Suppressor macrophage treated with lipopolysaccharide for 4 hours (primary cell): ENCODE data around the gene RBBP7.

Source experiments
- DNase-seq: peaks from one replicate; pipeline ENCODE4 v3.0.0-alpha.2; 2020

Gene RBBP7

GRCh38 chrX:16870095-16870861 is at the start of gene RBBP7:
Gene RBBP7, minus strand, starts transcription at chrX:16870362. Its CDS starts 309 bp downstream, at chrX:16870053.
- DNase-seq, result peak; percentile 94

GRCh38 chrX:16918979-16919378 is 48.8 kb upstream of the RBBP7 start:
- no peak for DNase-seq

GRCh38 chrX:16917120-16917519 is 47.0 kb upstream of the RBBP7 start:
- no peak for DNase-seq

- no peak for DNase-seq
These were observed 46.4 kb upstream of the RBBP7 start for GRCh38 chrX:16916561-16916960.

GRCh38 chrX:16914058-16914457 is 43.9 kb upstream of the RBBP7 start:
- peak; percentile 69 for DNase-seq

GRCh38 chrX:16910376-16910775 is 40.2 kb upstream of the RBBP7 start:
- peak; percentile 39 for DNase-seq

- peak; percentile 11 for DNase-seq
These were observed 33.3 kb upstream of the RBBP7 start for GRCh38 chrX:16903274-16904022.

- no peak for DNase-seq
These were observed 27.3 kb upstream of the RBBP7 start for GRCh38 chrX:16897445-16897844.

- DNase-seq, result peak; percentile 83
These were observed 22.6 kb upstream of the RBBP7 start for GRCh38 chrX:16892504-16893362.

GRCh38 chrX:16885628-16886027 is 15.5 kb upstream of the RBBP7 start:
- DNase-seq, result no peak

- no peak for DNase-seq
These were observed 13.3 kb upstream of the RBBP7 start for GRCh38 chrX:16883487-16883804.

- DNase-seq, result peak; percentile 66
These were observed 12.7 kb upstream of the RBBP7 start for GRCh38 chrX:16882702-16883486.

- no peak for DNase-seq
These were observed 12.0 kb upstream of the RBBP7 start for GRCh38 chrX:16882169-16882568.

GRCh38 chrX:16876696-16877095 is 6.5 kb upstream of the RBBP7 start:
- DNase-seq, result no peak

GRCh38 chrX:16874458-16875095 is 4.4 kb upstream of the RBBP7 start:
- no peak for DNase-seq

- no peak for DNase-seq
These were observed 2.9 kb upstream of the RBBP7 start for GRCh38 chrX:16873106-16873505.

GRCh38 chrX:16870862-16871815 is 977 bp upstream of the RBBP7 start:
- DNase-seq, result no peak

- DNase-seq, result peak; percentile 40
These were observed 618 bp downstream of the RBBP7 start for GRCh38 chrX:16869393-16870094.

- no peak for DNase-seq
These were observed 1.2 kb downstream of the RBBP7 start for GRCh38 chrX:16868920-16869319.

- no peak for DNase-seq
These were observed 2.2 kb downstream of the RBBP7 start for GRCh38 chrX:16867947-16868346.
